CD4-positive, alpha-beta T cell (primary cell): ENCODE measurements around the gene PARD3B. TPM values are rescaled to one million over a fixed set of nuclear protein-coding genes. Genes with fewer than 3 reads are reported as not detected.

Experiments
- ATAC-seq: fragments of 200-7000 bp; cut with Tn5 transposase; one replicate; pipeline ENCODE4 v1.10.0; 2022; ENCODE audit warnings: mild to moderate bottlenecking; ENCODE audit not compliant: poor library complexity
- CTCF ChIA-PET: fragments of 350-600 bp; sonication (Branson Sonifier 250); formaldehyde crosslinking; loops from one replicate; lab custom pipeline; 2021; ENCODE audit warnings: antibody characterized with exemption, inconsistent platforms; lab: Charles Lee
- POLR2A ChIA-PET: fragments of 350-600 bp; sonication (Branson Sonifier 250); formaldehyde crosslinking; loops from one replicate; lab custom pipeline; 2021; ENCODE audit warnings: antibody characterized with exemption, inconsistent platforms; lab: Charles Lee
- DNase-seq, 14 experiments: peaks; one replicate each; pipeline ENCODE4 v3.0.0-alpha.2; 2013 to 2020; ENCODE audit warnings: mixed read lengths in 2 of 14
- H3K27ac ChIP-seq, 2 donors: one replicate each; pipeline versions ENCODE4 v1.5.1 to v1.7.0; 2013; ENCODE audit warnings: low read length in 2 of 2, low read depth in 1 of 2, mild to moderate bottlenecking in 1 of 2
- H3K27me3 ChIP-seq, 2 experiments: 1 replicate in 1 of 2; 2 replicates in 1 of 2; pipeline versions ENCODE4 v1.6.1 to v1.7.0; 2013; ENCODE audit warnings: low read length in 2 of 2, control low read depth in 1 of 2, mild to moderate bottlenecking in 1 of 2, moderate library complexity in 1 of 2; ENCODE audit not compliant: insufficient read depth in 2 of 2, control insufficient read depth in 1 of 2
- H3K36me3 ChIP-seq: one replicate; pipeline ENCODE4 v1.6.1; 2013; ENCODE audit warnings: low read length, control low read depth; ENCODE audit not compliant: insufficient read depth
- H3K4me1 ChIP-seq: one replicate; pipeline ENCODE4 v1.6.1; 2013; ENCODE audit warnings: low read length, control low read depth; ENCODE audit not compliant: insufficient read depth
- H3K4me3 ChIP-seq: one replicate; pipeline ENCODE4 v1.5.1; 2013; ENCODE audit warnings: mild to moderate bottlenecking, low read length, moderate library complexity
- H3K9me3 ChIP-seq, 2 experiments: 1 replicate in 1 of 2; 2 replicates in 1 of 2; pipeline versions ENCODE4 v1.6.1 to v1.7.0; 2013; ENCODE audit warnings: low read length in 2 of 2, mild to moderate bottlenecking in 2 of 2, control low read depth in 1 of 2, moderate library complexity in 1 of 2; ENCODE audit not compliant: control insufficient read depth in 1 of 2, insufficient read depth in 1 of 2
- H3K27ac Mint-ChIP-seq: one replicate; pipeline ENCODE4 v1.8.0; 2020; ENCODE audit warnings: mixed read lengths
- H3K27me3 Mint-ChIP-seq: one replicate; pipeline ENCODE4 v1.8.0; 2021; ENCODE audit warnings: mixed read lengths
- H3K36me3 Mint-ChIP-seq: one replicate; pipeline ENCODE4 v1.8.0; 2021; ENCODE audit warnings: low read depth, mixed read lengths
- H3K4me1 Mint-ChIP-seq: one replicate; pipeline ENCODE4 v1.8.0; 2021; ENCODE audit warnings: low read depth, mixed read lengths
- H3K4me3 Mint-ChIP-seq: one replicate; pipeline ENCODE4 v1.8.0; 2020; ENCODE audit warnings: mild to moderate bottlenecking, mixed read lengths
- H3K9me3 Mint-ChIP-seq: one replicate; pipeline ENCODE4 v1.8.0; 2020; ENCODE audit warnings: mixed read lengths
- intact Hi-C, 2 experiments: fragments of 100-400 bp; cut with DNase I in 1 of 2; cut with micrococcal nuclease in 1 of 2; formaldehyde crosslinking; loops; one replicate each; pipeline versions ENCODE4 v1.15.1 to v1.9.0; 2023 to 2025; cut with DNase I, micrococcal nuclease
- total RNA-seq, 174 experiments: library from RNA in 2 of 174; stranded (reverse) in 2 of 174; gene quantifications; one replicate each; pipeline ENCODE4 v1.2.3 and lab custom pipeline; 2021 to 2026
- TF ChIP-seq, protein P1 (sequence below): fragments of 200-600 bp; IDR thresholded peaks from one replicate; pipeline ENCODE4 v1.8.0; 2022; ENCODE audit warnings: antibody characterized with exemption, mild to moderate bottlenecking

The PARD3B gene
- total RNA-seq, 2 experiments from 2014 or later, result 0.87 to 1.9 TPM

DNA sequence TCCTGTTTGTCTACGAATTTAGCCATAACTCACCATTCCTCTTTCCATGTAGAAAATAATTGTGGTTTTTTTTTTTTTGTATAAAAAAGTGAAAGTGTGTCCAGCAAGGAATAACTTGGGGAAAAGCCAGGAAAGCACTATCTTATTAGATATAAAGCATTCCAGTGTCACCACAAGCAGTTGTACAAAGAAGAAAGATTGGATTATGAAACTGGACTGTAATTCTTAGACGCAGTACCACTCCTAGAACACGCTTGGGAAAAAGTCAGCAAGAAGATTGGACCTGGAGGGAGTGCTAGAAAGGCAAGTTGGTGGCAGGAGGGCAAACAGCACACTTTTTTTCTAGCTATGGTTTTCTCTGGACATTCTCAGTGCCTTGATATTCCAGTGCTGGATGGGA lies 186.7 kb downstream of the PARD3B start:
- H3K36me3 ChIP-seq, result no peaks in the 10 kb centered on the region
- H3K9me3 Mint-ChIP-seq, result peaks cover 3% of the 10 kb centered on the region
- DNase-seq (no peak), ATAC-seq (no peak)
- no peak overlapping the region for H3K27ac ChIP-seq
- no peaks in the 10 kb centered on the region for H3K4me1 ChIP-seq
- H3K4me3 Mint-ChIP-seq, result no peak overlapping the region
- CTCF ChIA-PET, result no interaction called here
- no peaks in the 10 kb centered on the region for H3K36me3 Mint-ChIP-seq
- H3K27ac Mint-ChIP-seq, result no peak overlapping the region
- H3K27me3 Mint-ChIP-seq, result no peaks in the 10 kb centered on the region
- POLR2A ChIA-PET, result no interaction called here
- TF ChIP-seq, protein P1, sequence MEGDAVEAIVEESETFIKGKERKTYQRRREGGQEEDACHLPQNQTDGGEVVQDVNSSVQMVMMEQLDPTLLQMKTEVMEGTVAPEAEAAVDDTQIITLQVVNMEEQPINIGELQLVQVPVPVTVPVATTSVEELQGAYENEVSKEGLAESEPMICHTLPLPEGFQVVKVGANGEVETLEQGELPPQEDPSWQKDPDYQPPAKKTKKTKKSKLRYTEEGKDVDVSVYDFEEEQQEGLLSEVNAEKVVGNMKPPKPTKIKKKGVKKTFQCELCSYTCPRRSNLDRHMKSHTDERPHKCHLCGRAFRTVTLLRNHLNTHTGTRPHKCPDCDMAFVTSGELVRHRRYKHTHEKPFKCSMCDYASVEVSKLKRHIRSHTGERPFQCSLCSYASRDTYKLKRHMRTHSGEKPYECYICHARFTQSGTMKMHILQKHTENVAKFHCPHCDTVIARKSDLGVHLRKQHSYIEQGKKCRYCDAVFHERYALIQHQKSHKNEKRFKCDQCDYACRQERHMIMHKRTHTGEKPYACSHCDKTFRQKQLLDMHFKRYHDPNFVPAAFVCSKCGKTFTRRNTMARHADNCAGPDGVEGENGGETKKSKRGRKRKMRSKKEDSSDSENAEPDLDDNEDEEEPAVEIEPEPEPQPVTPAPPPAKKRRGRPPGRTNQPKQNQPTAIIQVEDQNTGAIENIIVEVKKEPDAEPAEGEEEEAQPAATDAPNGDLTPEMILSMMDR, result no peak
- H3K27me3 ChIP-seq, result no peaks in the 10 kb centered on the region
- intact Hi-C loops, result no loop called here
- no peak overlapping the region for H3K4me3 ChIP-seq
- H3K9me3 ChIP-seq, result no peaks in the 10 kb centered on the region
- H3K4me1 Mint-ChIP-seq, result no peaks in the 10 kb centered on the region

GRCh38 chr2:204737296-204737695 lies 192.0 kb downstream of the PARD3B start:
- Mint-ChIP-seq H3K27me3 (peaks cover 4% of the 10 kb centered on the region), H3K4me1 (no peaks in the 10 kb centered on the region), H3K27ac (no peak overlapping the region), H3K36me3 (no peaks in the 10 kb centered on the region), H3K9me3 (peaks cover 9% of the 10 kb centered on the region), H3K4me3 (no peak overlapping the region)
- intact Hi-C loops, result no loop called here
- CTCF ChIA-PET, result no interaction called here
- TF ChIP-seq, protein P1, result no peak
- no peaks in the 10 kb centered on the region for H3K4me1 ChIP-seq
- POLR2A ChIA-PET, result no interaction called here
- DNase-seq (no peak), ATAC-seq (no peak)
- no peak overlapping the region for H3K27ac ChIP-seq
- H3K4me3 ChIP-seq, result no peak overlapping the region
- H3K27me3 ChIP-seq, result no peaks in the 10 kb centered on the region
- H3K9me3 ChIP-seq, result peaks cover 4 to 9% of the 10 kb centered on the region in 2 experiments
- H3K36me3 ChIP-seq, result no peaks in the 10 kb centered on the region

GRCh38 chr2:204738721-204739120 lies 193.4 kb downstream of the PARD3B start:
- TF ChIP-seq, protein P1, result no peak
- Mint-ChIP-seq H3K9me3 (peaks cover 9% of the 10 kb centered on the region), H3K27me3 (peaks cover 4% of the 10 kb centered on the region), H3K36me3 (no peaks in the 10 kb centered on the region), H3K27ac (no peak overlapping the region), H3K4me1 (no peaks in the 10 kb centered on the region), H3K4me3 (no peak overlapping the region)
- DNase-seq (no peak), ATAC-seq (no peak)
- peaks cover 4 to 9% of the 10 kb centered on the region in 2 experiments for H3K9me3 ChIP-seq
- H3K4me1 ChIP-seq, result no peaks in the 10 kb centered on the region
- H3K4me3 ChIP-seq, result no peak overlapping the region
- intact Hi-C loops, result no loop called here
- CTCF ChIA-PET, result no interaction called here
- POLR2A ChIA-PET, result no interaction called here
- H3K36me3 ChIP-seq, result no peaks in the 10 kb centered on the region
- H3K27me3 ChIP-seq, result no peaks in the 10 kb centered on the region
- no peak overlapping the region for H3K27ac ChIP-seq
